DMS 273 (cell line): ENCODE measurements around the gene FADD.
"Not testable (repeated sequence)": the region's sequence is repeated elsewhere in the genome, so short reads cannot be mapped to it uniquely, and the experiment has no call there.

ENCODE experiments used
- DNase-seq: peaks from one replicate; lab custom pipeline; 2025; ENCODE audit not compliant: unreplicated experiment; lab: John Stamatoyannopoulos, UW

FADD gene

GRCh38 chr11:70203751-70204465, 812 bp downstream of the FADD start:
- DNase-seq = peak; percentile 59

- DNase-seq = no peak
Observed at GRCh38 chr11:70204466-70204799, 1.3 kb downstream of the FADD start.

- no peak for DNase-seq
Observed at GRCh38 chr11:70205049-70205725, 2.1 kb downstream of the FADD start.

GRCh38 chr11:70205766-70206165, 2.7 kb downstream of the FADD start:
- no peak for DNase-seq

- DNase-seq = no peak
Observed at GRCh38 chr11:70206226-70206981, 3.3 kb downstream of the FADD start.

- DNase-seq = no peak
Observed at GRCh38 chr11:70206982-70207376, 3.9 kb downstream of the FADD start.

GRCh38 chr11:70207531-70208131, 4.5 kb downstream of the FADD start:
- no peak for DNase-seq

- no peak for DNase-seq
Observed at GRCh38 chr11:70209391-70209912, 6.4 kb downstream of the FADD start.

- no peak for DNase-seq
Observed at GRCh38 chr11:70210051-70210501, 7.0 kb downstream of the FADD start.

- no peak for DNase-seq
Observed at GRCh38 chr11:70210530-70210929, 7.4 kb downstream of the FADD start.

GRCh38 chr11:70212227-70212811, 9.2 kb downstream of the FADD start:
- no peak for DNase-seq

- not testable (repeated sequence) for DNase-seq
Observed at GRCh38 chr11:70217388-70217787, 14.3 kb downstream of the FADD start.

- not testable (repeated sequence) for DNase-seq
Observed at GRCh38 chr11:70218076-70218475, 15.0 kb downstream of the FADD start.

- no peak for DNase-seq
Observed at GRCh38 chr11:70220136-70220535, 17.0 kb downstream of the FADD start.

GRCh38 chr11:70220920-70221319, 17.8 kb downstream of the FADD start:
- no peak for DNase-seq

GRCh38 chr11:70225681-70226177, 22.6 kb downstream of the FADD start:
- peak; percentile 36 for DNase-seq

- no peak for DNase-seq
Observed at GRCh38 chr11:70226183-70226582, 23.1 kb downstream of the FADD start.

GRCh38 chr11:70226967-70227366, 23.9 kb downstream of the FADD start:
- peak; percentile 12 for DNase-seq

GRCh38 chr11:70229737-70230136, 26.6 kb downstream of the FADD start:
- DNase-seq = no peak

- no peak for DNase-seq
Observed at GRCh38 chr11:70230151-70230839, 27.2 kb downstream of the FADD start.
